A172 (cell line): ENCODE measurements around the gene RNF167. TPM values are rescaled to one million over a fixed set of nuclear protein-coding genes. Genes with fewer than 3 reads are reported as not detected.
"Not testable (repeated sequence)": the region's sequence is repeated elsewhere in the genome, so short reads cannot be mapped to it uniquely, and the experiment has no call there.

ENCODE experiments used
- DNase-seq: peaks from one replicate; pipeline ENCODE4 v3.0.0-alpha.2; 2015; ENCODE audit warnings: low spot score
- total RNA-seq: library from RNA; depleted of rRNA; stranded (reverse); fragments of >200 nt; shearing (Covaris generic); gene quantifications from 2 replicates; pipeline ENCODE4 v1.2.3, GENCODE V29; 2014

The RNF167 gene
- total RNA-seq, 1 experiment from 2014 or later: 49.2 TPM

GRCh38 chr17:4902540-4902939, 37.5 kb upstream of the RNF167 start:
- no peak for DNase-seq

GRCh38 chr17:4903051-4903818, 36.8 kb upstream of the RNF167 start, which contains the start of gene CHRNE:
Gene CHRNE (minus strand): TSS chr17:4903098. CDS start chr17:4903063, 35 bp downstream.
- peak; percentile 65 for DNase-seq

DNA sequence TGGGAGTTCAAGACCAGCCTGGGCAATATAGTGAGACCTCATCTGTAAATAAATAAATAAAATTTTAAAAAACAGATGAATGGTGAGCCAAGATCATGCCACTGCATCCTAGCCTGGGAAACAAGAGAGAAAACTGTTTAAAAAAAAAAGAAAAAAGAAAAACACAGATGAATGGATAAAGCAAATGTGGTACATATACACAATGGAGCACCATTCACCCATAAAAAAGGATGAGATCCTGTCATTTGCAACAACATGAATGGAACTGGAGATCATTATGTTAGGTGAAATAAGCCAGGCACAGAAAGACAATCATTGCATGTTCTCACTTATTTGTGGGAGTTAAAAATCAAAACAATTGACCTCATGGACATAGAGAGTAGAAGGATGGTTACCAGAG, 33.4 kb upstream of the RNF167 start:
- not testable (repeated sequence) for DNase-seq

DNA sequence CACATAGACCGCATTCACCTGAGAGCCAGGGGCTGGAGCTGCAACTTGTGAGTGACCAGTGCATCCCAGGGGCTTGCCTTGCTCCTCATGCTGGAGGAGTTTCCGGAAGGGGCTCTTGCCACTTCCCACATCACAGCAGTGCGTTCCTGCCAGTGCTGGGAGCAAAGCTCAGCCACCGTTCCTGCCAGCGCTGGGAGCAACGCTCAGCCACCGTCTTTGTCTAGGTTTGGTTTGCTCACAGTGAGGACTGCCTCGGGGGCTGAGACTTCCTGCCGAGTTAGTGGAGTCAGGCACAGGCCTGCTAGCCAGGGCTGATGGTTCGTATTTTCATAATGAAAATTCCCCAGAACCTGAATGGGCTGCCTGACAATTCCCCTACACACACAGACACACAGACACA, 31.8 kb upstream of the RNF167 start:
- no peak for DNase-seq

- DNase-seq: peak; percentile 91
Measured at GRCh38 chr17:4908711-4909496, 31.2 kb upstream of the RNF167 start.

GRCh38 chr17:4913994-4914393, 26.1 kb upstream of the RNF167 start:
- DNase-seq: no peak

DNA sequence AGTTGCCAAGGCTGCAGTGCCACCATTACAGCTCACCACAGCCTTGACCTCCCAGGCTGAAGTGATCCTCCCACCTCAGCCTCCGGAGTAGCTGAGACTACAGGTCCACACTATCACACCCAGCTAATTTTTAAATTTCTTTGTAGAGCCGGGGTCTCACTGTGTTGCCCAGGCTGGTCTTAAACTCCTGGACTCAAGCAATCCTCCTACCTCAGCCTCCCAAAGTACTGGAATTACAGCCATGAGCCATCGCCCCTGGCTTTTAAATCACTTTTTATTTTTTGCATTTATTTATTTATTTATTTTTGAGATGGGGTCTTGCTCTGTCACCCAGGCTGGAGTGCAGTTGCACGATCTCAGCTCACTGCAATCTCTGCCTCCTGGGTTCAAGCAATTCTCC, 25.5 kb upstream of the RNF167 start:
- DNase-seq: not testable (repeated sequence)

GRCh38 chr17:4919511-4920047, 20.5 kb upstream of the RNF167 start:
- DNase-seq: no peak

- DNase-seq: no peak
Measured at GRCh38 chr17:4920351-4921048, 19.6 kb upstream of the RNF167 start.

- DNase-seq: no peak
Measured at GRCh38 chr17:4921320-4921719, 18.7 kb upstream of the RNF167 start.

DNA sequence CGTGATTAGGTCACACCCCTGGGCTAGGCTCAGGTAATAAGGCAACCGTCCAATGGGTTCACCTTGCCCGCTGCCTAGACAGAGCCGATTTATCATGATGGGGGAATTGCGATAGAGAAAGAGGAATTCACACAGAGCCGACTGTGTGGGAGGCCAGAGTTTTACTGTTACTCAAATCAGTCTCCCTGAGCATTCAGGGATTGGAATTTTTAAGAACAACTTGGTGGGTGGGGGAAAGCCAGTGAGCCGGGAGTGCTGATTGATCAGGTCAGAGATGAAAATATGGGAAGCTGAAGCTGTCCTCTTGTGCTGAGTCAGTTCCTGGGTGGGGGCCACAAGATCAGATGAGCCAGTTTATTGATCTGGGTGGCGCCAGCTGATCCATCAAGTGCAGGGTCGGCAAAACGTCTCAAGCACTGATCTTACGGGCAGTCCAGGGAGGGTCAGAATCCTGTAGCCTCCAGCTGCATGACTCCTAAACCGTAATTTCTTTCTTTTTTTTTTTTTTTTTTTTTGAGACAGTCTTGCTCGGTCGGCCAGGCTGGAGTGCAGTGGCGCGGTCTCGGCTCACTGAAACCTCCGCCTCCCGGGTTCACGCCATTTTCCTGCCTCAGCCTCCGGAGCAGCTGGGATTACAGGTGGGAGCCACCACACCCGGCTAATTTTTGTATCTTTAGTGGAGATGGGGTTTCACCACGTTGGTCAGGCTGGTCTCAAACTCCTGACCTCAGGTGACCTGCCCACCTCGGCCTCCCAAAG, 13.3 kb upstream of the RNF167 start:
- DNase-seq: not testable (repeated sequence)

GRCh38 chr17:4928881-4929280, 11.2 kb upstream of the RNF167 start:
- DNase-seq: no peak

GRCh38 chr17:4931963-4932362, 8.1 kb upstream of the RNF167 start, which contains the start of gene GP1BA:
Gene GP1BA (plus strand): TSS chr17:4932277. CDS start chr17:4932605, 328 bp downstream.
- no peak for DNase-seq

- DNase-seq: no peak
Measured at GRCh38 chr17:4932756-4933155, 7.3 kb upstream of the RNF167 start.

DNA sequence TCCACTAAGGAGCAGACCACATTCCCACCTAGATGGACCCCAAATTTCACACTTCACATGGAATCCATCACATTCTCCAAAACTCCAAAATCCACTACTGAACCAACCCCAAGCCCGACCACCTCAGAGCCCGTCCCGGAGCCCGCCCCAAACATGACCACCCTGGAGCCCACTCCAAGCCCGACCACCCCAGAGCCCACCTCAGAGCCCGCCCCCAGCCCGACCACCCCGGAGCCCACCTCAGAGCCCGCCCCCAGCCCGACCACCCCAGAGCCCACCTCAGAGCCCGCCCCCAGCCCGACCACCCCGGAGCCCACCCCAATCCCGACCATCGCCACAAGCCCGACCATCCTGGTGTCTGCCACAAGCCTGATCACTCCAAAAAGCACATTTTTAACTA, 6.4 kb upstream of the RNF167 start:
- DNase-seq: no peak

GRCh38 chr17:4934173-4934979, 5.7 kb upstream of the RNF167 start:
- peak; percentile 67 for DNase-seq

GRCh38 chr17:4935650-4936049, 4.4 kb upstream of the RNF167 start:
- DNase-seq: no peak

GRCh38 chr17:4936436-4936835, 3.6 kb upstream of the RNF167 start:
- no peak for DNase-seq

DNA sequence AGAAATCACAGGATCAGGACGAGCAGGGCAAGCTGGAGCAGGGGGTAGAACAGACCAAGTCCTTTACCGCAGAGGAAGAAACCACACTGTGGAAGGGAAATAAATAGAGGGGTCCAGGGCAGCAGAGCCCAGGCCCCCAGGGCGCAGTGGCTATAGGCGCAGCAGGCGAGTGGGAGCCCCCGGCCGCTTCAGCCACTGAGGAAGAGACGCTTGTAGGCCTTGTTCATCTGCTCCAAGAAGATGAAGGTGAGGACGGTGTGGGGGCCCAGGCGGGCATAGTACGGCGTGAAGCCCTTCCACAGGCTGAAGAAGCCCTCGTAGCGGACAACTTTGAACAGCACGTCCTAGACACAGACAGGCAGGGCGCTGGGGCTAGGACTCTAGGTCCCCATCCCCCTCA, 2.5 kb upstream of the RNF167 start:
- no peak for DNase-seq

DNA sequence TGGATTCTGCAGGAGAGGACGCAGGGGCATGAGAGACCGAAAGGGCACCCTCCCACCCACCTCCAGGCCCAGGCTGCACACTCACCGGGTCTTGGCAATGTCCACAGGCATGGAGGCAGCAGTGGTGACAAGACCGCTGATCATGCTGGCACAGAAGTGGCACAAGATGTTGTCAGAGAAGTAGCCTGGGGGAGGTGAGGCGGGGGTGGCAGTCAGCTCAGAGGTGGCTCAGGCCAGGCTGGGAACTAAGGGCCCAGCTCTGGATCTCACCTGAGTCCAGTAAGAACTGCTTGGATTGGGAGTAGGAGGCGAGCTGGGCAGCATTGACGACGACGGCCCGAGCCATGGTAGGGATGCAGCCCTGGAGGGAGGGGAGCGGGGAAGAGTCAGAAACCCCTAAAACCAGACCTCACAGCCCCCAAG, 2.0 kb upstream of the RNF167 start:
- DNase-seq: no peak
